CD4-positive, alpha-beta memory T cell (primary cell): Measurements from ENCODE around the gene SKP1. TPM values are rescaled to one million over a fixed set of nuclear protein-coding genes. Genes with fewer than 3 reads are reported as not detected.

ENCODE experiments used
- CTCF ChIA-PET: fragments of 350-600 bp; sonication (Branson Sonifier 250); formaldehyde crosslinking; loops from one replicate; lab custom pipeline; 2021; ENCODE audit warnings: inconsistent platforms; ENCODE audit not compliant: partially characterized antibody; lab: Charles Lee
- POLR2A ChIA-PET: fragments of 350-600 bp; sonication (Branson Sonifier 250); formaldehyde crosslinking; loops from one replicate; lab custom pipeline; 2021; ENCODE audit not compliant: partially characterized antibody; lab: Charles Lee
- DNase-seq, 5 donors: peaks; one replicate each; pipeline versions ENCODE4 v3.0.0 to v3.0.0-alpha.2; 2020 to 2022; ENCODE audit warnings: mixed read lengths in 1 of 5
- H3K27ac ChIP-seq: one replicate; pipeline ENCODE4 v1.7.0; 2013; ENCODE audit warnings: low read depth, low read length
- H3K27me3 ChIP-seq: 2 replicates; pipeline ENCODE4 v1.7.0; 2013; ENCODE audit warnings: mild to moderate bottlenecking, low read length, moderate library complexity; ENCODE audit not compliant: insufficient read depth
- H3K36me3 ChIP-seq: 2 replicates; pipeline ENCODE4 v1.7.0; 2013; ENCODE audit warnings: mild to moderate bottlenecking, low read length, moderate library complexity; ENCODE audit not compliant: insufficient read depth
- H3K4me1 ChIP-seq: 2 replicates; pipeline ENCODE4 v1.7.0; 2013; ENCODE audit warnings: mild to moderate bottlenecking, low read length, moderate library complexity; ENCODE audit not compliant: insufficient read depth
- H3K4me3 ChIP-seq, 2 donors: one replicate each; pipeline ENCODE4 v1.7.0; 2013; ENCODE audit warnings: low read length in 2 of 2, mild to moderate bottlenecking in 1 of 2
- H3K9me3 ChIP-seq, 2 donors: one replicate each; pipeline ENCODE4 v1.7.0; 2013; ENCODE audit warnings: low read length in 2 of 2, control low read depth in 1 of 2; ENCODE audit not compliant: control insufficient read depth in 1 of 2
- H3K27ac Mint-ChIP-seq, 7 donors: one replicate each; pipeline ENCODE4 v1.8.0; 2020 to 2021; ENCODE audit warnings: mixed read lengths in 7 of 7, mild to moderate bottlenecking in 6 of 7, inconsistent platforms in 3 of 7, moderate library complexity in 3 of 7
- H3K27me3 Mint-ChIP-seq, 2 donors: one replicate each; pipeline ENCODE4 v1.8.0; 2020 to 2021; ENCODE audit warnings: mixed read lengths in 2 of 2
- H3K36me3 Mint-ChIP-seq, 2 donors: one replicate each; pipeline ENCODE4 v1.8.0; 2020 to 2021; ENCODE audit warnings: mixed read lengths in 2 of 2, inconsistent platforms in 1 of 2, mild to moderate bottlenecking in 1 of 2
- H3K4me1 Mint-ChIP-seq, 4 donors: one replicate each; pipeline ENCODE4 v1.8.0; 2020 to 2021; ENCODE audit warnings: mixed read lengths in 4 of 4, mild to moderate bottlenecking in 1 of 4
- H3K4me3 Mint-ChIP-seq, 8 donors: one replicate each; pipeline ENCODE4 v1.8.0; 2020 to 2021; ENCODE audit warnings: mixed read lengths in 8 of 8, mild to moderate bottlenecking in 7 of 8, moderate library complexity in 6 of 8, inconsistent platforms in 3 of 8
- H3K9me3 Mint-ChIP-seq, 8 donors: one replicate each; pipeline ENCODE4 v1.8.0; 2020 to 2021; ENCODE audit warnings: mixed read lengths in 8 of 8, mild to moderate bottlenecking in 5 of 8, inconsistent platforms in 3 of 8, moderate library complexity in 1 of 8
- intact Hi-C: fragments of 100-400 bp; cut with micrococcal nuclease; formaldehyde crosslinking; loops from one replicate; pipeline ENCODE4 v1.15.1; 2023
- polyA plus RNA-seq, 2 donors: library from polyadenylated mRNA; unstranded; fragments of 300-500 nt; fragmentation: Illumina TruSeq; gene quantifications; one replicate each; pipeline ENCODE4 v1.2.3, GENCODE V29; 2021
- total RNA-seq, 2 experiments: library from RNA; stranded (reverse); gene quantifications; one replicate each; pipeline ENCODE4 v1.2.3, GENCODE V29; 2021

SKP1 gene
- total and polyA plus RNA-seq, 4 experiments from 2014 or later = 234 to 1,639 (median 661) TPM

DNA sequence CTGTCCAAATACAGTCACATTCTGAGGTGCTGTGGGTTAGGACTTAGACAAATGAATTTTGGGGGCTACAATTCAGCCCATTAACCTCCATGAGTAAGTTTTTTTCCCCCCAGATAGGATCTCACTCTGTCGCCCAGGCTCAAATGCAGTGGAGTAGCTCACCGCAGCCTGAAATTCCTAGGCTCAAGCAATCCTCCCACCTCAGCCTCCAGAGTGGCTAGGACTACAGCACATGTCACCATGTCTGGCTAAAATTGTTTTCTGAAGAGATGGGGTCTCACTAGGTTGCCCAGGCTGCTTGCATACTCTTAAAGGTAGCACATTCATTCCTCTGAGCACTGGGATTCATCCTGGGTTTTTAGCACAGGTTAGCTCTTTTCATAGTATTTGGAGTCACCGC is 26.9 kb upstream of the SKP1 start:
- H3K9me3 Mint-ChIP-seq = no peaks in the 10 kb centered on the region
- ChIA-PET POLR2A (interaction anchor here (1.6 kb wide), 1 partner anchor 12 kb away, joined by 5 read pairs; no protein-coding TSS in a partner anchor), CTCF (interaction anchor here (0.8 to 2.7 kb wide), 4 partner anchors 12 to 164 kb away, joined by 3 to 8 read pairs (median 4); no protein-coding TSS in a partner anchor)
- DNase-seq = no peak
- peaks cover 58 to 74% of the 10 kb centered on the region in 2 donors for H3K36me3 Mint-ChIP-seq
- no peaks in the 10 kb centered on the region for H3K27me3 ChIP-seq
- H3K4me3 ChIP-seq = no peak overlapping the region
- peaks cover 15% of the 10 kb centered on the region for H3K4me1 ChIP-seq
- peak overlapping the region in 3 of 7 donors; percentile 13 to 46 (median 21) for H3K27ac Mint-ChIP-seq
- H3K27ac ChIP-seq = no peak overlapping the region
- H3K36me3 ChIP-seq = peaks cover 64% of the 10 kb centered on the region
- H3K4me3 Mint-ChIP-seq = no peak overlapping the region
- no peaks in the 10 kb centered on the region for H3K27me3 Mint-ChIP-seq
- H3K9me3 ChIP-seq = no peaks in the 10 kb centered on the region
- H3K4me1 Mint-ChIP-seq = peaks cover 19 to 35% (median 24%) of the 10 kb centered on the region in 4 donors
- intact Hi-C loops = no loop called here

DNA sequence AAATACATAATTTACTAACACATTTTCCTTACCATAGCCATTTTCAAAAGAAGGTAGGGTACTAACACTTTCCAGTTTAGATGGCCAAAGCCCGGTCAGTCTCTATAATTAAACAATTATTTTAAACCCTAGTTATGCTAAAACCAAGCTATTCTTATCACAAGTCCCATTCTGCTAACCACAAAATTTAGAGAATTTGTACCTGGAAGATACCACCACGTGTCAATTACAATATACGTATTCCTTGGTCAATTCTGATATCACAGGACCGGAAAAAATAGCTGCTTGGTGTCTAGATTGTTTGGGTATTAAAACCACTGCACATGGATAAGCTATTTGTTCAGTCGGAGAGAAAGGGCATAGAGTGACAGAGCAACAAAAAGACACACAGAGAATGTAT is 18.9 kb upstream of the SKP1 start:
- Mint-ChIP-seq H3K27ac (no peak overlapping the region), H3K36me3 (peaks cover 44 to 53% of the 10 kb centered on the region in 2 donors), H3K4me3 (no peak overlapping the region), H3K9me3 (no peaks in the 10 kb centered on the region), H3K27me3 (no peaks in the 10 kb centered on the region), H3K4me1 (peaks cover 0 to 4% (median 1%) of the 10 kb centered on the region in 4 donors)
- DNase-seq = no peak
- ChIA-PET CTCF (interaction anchor here (0.6 to 1.4 kb wide), 2 partner anchors 9 to 11 kb away, joined by 3 read pairs; no protein-coding TSS in a partner anchor), POLR2A (interaction anchor here (0.6 kb wide), 1 partner anchor 31 kb away, joined by 4 read pairs; no protein-coding TSS in a partner anchor)
- no peaks in the 10 kb centered on the region for H3K27me3 ChIP-seq
- no peaks in the 10 kb centered on the region for H3K4me1 ChIP-seq
- intact Hi-C loops = no loop called here
- H3K27ac ChIP-seq = no peak overlapping the region
- peaks cover 36% of the 10 kb centered on the region for H3K36me3 ChIP-seq
- H3K9me3 ChIP-seq = no peaks in the 10 kb centered on the region
- H3K4me3 ChIP-seq = no peak overlapping the region

DNA sequence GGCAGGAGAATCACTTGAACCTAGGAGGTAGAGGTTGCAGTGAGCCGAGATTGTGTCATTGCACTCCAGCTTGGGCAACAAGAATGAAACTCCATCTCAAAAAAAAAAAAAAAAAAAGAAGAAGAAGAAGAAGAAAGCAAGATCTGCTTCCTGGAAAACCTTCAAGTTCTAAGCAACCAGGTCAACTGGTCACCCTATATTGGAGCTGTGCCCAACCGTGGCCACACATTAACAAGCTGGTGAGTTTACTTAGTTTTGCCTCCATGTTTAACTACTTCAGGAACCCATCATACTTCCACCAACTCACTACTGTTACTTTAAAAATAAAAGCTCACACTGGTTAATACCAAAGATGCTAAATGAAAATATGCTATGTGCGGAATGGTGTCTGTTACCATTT is 12.3 kb upstream of the SKP1 start:
- Mint-ChIP-seq H3K4me3 (no peak overlapping the region), H3K27me3 (no peaks in the 10 kb centered on the region), H3K27ac (peak overlapping the region in 2 of 7 donors; percentile 19 to 40), H3K36me3 (no peaks in the 10 kb centered on the region), H3K9me3 (no peaks in the 10 kb centered on the region), H3K4me1 (peaks cover 0 to 4% (median 2%) of the 10 kb centered on the region in 4 donors)
- no peak for DNase-seq
- POLR2A ChIA-PET = interaction anchor here (0.5 to 4.4 kb wide), 3 partner anchors 12 to 40 kb away, joined by 3 to 16 read pairs (median 3); partner anchors contain the start of genes PPP2CA and SKP1
- CTCF ChIA-PET = interaction anchor here (0.8 to 11.7 kb wide), 4 partner anchors 27 to 113 kb away, joined by 3 to 178 read pairs (median 6); no protein-coding TSS in a partner anchor
- H3K9me3 ChIP-seq = no peaks in the 10 kb centered on the region
- no peaks in the 10 kb centered on the region for H3K27me3 ChIP-seq
- no peaks in the 10 kb centered on the region for H3K36me3 ChIP-seq
- intact Hi-C loops = no loop called here
- no peak overlapping the region for H3K4me3 ChIP-seq
- H3K4me1 ChIP-seq = no peaks in the 10 kb centered on the region
- no peak overlapping the region for H3K27ac ChIP-seq

DNA sequence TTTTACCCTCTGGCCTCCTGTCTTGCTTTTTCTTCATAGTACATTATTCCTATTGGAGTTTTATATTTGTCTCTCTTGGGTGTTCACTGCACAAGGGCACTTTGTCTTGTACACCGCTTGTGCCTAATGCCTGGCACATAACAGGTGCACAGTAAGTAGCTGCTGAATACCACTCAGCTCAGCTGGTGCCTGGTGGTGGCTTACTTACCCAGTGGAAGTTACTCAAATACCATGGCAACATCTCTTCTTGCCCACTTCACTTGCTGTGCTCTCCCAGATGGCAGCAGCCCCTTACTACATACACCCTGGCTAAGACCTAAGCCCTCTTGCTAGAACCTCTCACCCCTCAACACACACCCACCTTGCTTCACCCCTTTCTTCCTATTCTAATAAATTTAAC is 11.3 kb upstream of the SKP1 start:
- Histone ChIP-seq H3K27me3 (no peaks in the 10 kb centered on the region), H3K4me3 (no peak overlapping the region), H3K36me3 (no peaks in the 10 kb centered on the region), H3K9me3 (no peaks in the 10 kb centered on the region), H3K4me1 (no peaks in the 10 kb centered on the region), H3K27ac (no peak overlapping the region)
- Mint-ChIP-seq H3K36me3 (no peaks in the 10 kb centered on the region), H3K4me3 (no peak overlapping the region), H3K27ac (peak overlapping the region in 1 of 7 donors; percentile 74), H3K27me3 (no peaks in the 10 kb centered on the region), H3K9me3 (no peaks in the 10 kb centered on the region), H3K4me1 (peaks cover 0 to 4% (median 2%) of the 10 kb centered on the region in 4 donors)
- CTCF ChIA-PET = interaction anchor here (1.0 to 11.7 kb wide), 5 partner anchors 22 to 116 kb away, joined by 3 to 178 read pairs (median 3); partner anchors contain the start of gene PPP2CA
- intact Hi-C loops = no loop called here
- POLR2A ChIA-PET = interaction anchor here (1.7 to 4.4 kb wide), 2 partner anchors 11 kb away, joined by 4 to 16 read pairs; partner anchors contain the start of gene SKP1
- DNase-seq = no peak

DNA sequence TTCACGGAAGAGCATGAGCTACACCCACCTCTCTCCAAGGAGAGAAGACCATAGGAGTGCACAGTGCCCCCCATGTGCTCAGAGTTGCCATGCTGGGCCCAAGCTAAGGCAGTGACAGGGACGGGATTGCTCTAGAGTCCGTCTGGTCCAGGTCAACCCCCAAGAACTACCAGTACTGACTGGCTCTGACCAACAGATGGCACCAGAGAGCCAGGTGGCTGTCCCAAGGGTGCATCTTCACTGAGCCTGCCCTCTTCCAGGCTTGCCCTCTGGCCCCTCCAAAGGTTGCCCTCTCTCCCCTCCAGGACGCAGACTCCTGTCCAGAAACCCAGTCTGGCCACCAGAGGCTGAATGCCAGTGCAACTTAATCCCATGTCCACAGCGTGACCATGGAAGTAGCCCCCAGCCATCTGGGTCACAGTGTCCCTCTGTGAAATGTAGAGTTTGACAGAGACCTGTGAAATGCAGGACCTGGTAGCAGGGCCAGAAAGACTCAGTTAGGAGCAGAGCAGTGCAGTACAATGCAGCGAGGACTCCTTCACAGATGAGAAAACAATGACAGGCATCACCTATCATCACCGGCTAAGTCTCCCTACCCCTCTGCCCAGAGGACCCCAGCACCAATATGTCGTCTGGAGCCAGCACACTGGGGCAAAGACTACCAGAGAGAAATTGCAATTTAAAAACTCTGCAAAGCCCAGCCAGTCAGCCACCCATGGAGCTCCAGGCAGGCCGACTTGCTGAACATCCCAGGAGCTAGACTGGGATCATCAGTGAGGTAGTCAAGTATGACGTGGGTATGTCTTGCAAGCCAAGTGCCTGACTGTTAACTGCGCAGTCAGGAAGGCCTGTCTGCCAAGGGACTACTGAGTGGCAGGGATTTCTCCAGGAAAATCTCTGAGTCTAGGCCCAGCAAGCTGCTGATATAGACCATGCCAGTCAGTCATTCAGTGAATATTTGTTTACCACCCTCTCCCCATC is 7.7 kb upstream of the SKP1 start:
- no peak overlapping the region for H3K27ac ChIP-seq
- ChIA-PET CTCF (interaction anchor here (0.7 to 11.7 kb wide), 33 partner anchors 8 to 678 kb away, joined by 3 to 178 read pairs (median 4); partner anchors contain the start of gene PPP2CA), POLR2A (interaction anchor here (1.1 to 2.2 kb wide), 5 partner anchors 7 to 145 kb away, joined by 3 to 11 read pairs (median 3); partner anchors contain the start of genes PPP2CA and SKP1)
- Mint-ChIP-seq H3K27me3 (no peaks in the 10 kb centered on the region), H3K4me3 (no peak overlapping the region), H3K27ac (peak overlapping the region in 3 of 7 donors; percentile 21 to 63 (median 50)), H3K4me1 (peaks cover 0 to 3% (median 1%) of the 10 kb centered on the region in 4 donors), H3K9me3 (no peaks in the 10 kb centered on the region), H3K36me3 (no peaks in the 10 kb centered on the region)
- no peak overlapping the region for H3K4me3 ChIP-seq
- H3K4me1 ChIP-seq = no peaks in the 10 kb centered on the region
- no peaks in the 10 kb centered on the region for H3K27me3 ChIP-seq
- H3K9me3 ChIP-seq = no peaks in the 10 kb centered on the region
- intact Hi-C loops = loop anchor here (1.0 to 2.0 kb wide), 2 partner anchors 105 to 402 kb away; no protein-coding TSS in a partner anchor
- DNase-seq = peak; percentile 72 to 79 (median 74)
- no peaks in the 10 kb centered on the region for H3K36me3 ChIP-seq

DNA sequence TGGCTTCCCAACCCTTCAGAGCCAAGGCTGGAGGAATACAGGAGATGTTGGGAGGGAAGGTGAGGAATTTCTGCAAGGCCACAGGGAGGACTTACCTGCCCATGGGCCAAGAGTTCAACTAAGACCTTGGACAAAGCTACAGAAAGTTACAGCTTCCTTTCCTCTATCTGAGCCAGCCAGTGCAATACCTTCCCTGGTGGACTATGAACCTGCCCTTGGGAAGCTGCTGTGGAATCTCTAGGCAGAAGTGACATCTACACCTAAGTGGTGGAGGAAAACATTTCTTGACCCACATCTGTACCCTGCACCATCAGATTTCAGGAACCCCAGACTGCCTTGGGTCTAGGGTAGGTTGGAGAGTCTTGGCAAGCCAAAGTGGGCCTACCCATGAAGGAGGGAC is 6.7 kb upstream of the SKP1 start:
- Mint-ChIP-seq H3K27ac (no peak overlapping the region), H3K27me3 (no peaks in the 10 kb centered on the region), H3K4me3 (no peak overlapping the region), H3K36me3 (no peaks in the 10 kb centered on the region), H3K9me3 (no peaks in the 10 kb centered on the region), H3K4me1 (peaks cover 0 to 3% (median 1%) of the 10 kb centered on the region in 4 donors)
- ChIA-PET CTCF (interaction anchor here (0.6 to 11.7 kb wide), 30 partner anchors 8 to 679 kb away, joined by 3 to 178 read pairs (median 4); partner anchors contain the start of gene PPP2CA), POLR2A (interaction anchor here (1.1 to 2.2 kb wide), 4 partner anchors 42 to 144 kb away, joined by 3 to 11 read pairs (median 6); partner anchors contain the start of gene PPP2CA)
- intact Hi-C loops = no loop called here
- Histone ChIP-seq H3K27me3 (no peaks in the 10 kb centered on the region), H3K27ac (no peak overlapping the region), H3K4me1 (no peaks in the 10 kb centered on the region), H3K36me3 (no peaks in the 10 kb centered on the region), H3K4me3 (no peak overlapping the region), H3K9me3 (no peaks in the 10 kb centered on the region)
- no peak for DNase-seq
